ENCODE measurements around the gene CCN2. TPM values are rescaled to one million over a fixed set of nuclear protein-coding genes. Genes with fewer than 3 reads are reported as not detected.

The CCN2 gene
- total RNA-seq: not detected

GRCh38 chr6:131950767-131951575, at the start of gene CCN2:
Gene CCN2, minus strand, starts transcription at chr6:131951372. Its CDS starts 200 bp downstream, at chr6:131951172.
- no peaks in the 10 kb centered on the region for H3K36me3 Mint-ChIP-seq (ENCODE audit: low read depth)
- peak within 1 kb of the TSS; percentile 73 for H3K4me3 Mint-ChIP-seq
- peaks cover 68% of the 10 kb centered on the region for H3K27me3 Mint-ChIP-seq (ENCODE audit: low read depth)
- intact Hi-C loops (cut with micrococcal nuclease): no loop called here
- no peaks in the 10 kb centered on the region for H3K9me3 Mint-ChIP-seq
- DNase-seq: no peak
- peaks cover 8% of the 10 kb centered on the region for H3K4me1 Mint-ChIP-seq (ENCODE audit: low read depth)
- CTCF ChIA-PET: interaction anchor here (1.0 kb wide), 1 partner anchor 36 kb away, joined by 6 read pairs; no protein-coding TSS in a partner anchor
- no peak within 1 kb of the TSS for H3K27ac Mint-ChIP-seq

GRCh38 chr6:132000296-132000695, 49.1 kb upstream of the CCN2 start:
- Mint-ChIP-seq H3K4me1 (ENCODE audit: low read depth) (no peaks in the 10 kb centered on the region), H3K27ac (no peak overlapping the region), H3K27me3 (ENCODE audit: low read depth) (no peaks in the 10 kb centered on the region), H3K9me3 (peaks cover 2% of the 10 kb centered on the region), H3K36me3 (ENCODE audit: low read depth) (no peaks in the 10 kb centered on the region), H3K4me3 (no peak overlapping the region)
- CTCF ChIA-PET: no interaction called here
- DNase-seq: no peak
- intact Hi-C loops (cut with micrococcal nuclease): no loop called here

- DNase-seq: no peak
- no peaks in the 10 kb centered on the region for H3K36me3 Mint-ChIP-seq (ENCODE audit: low read depth)
- peaks cover 2% of the 10 kb centered on the region for H3K9me3 Mint-ChIP-seq
- intact Hi-C loops (cut with micrococcal nuclease): no loop called here
- CTCF ChIA-PET: interaction anchor here (0.7 to 1.2 kb wide), 2 partner anchors 85 to 204 kb away, joined by 3 to 5 read pairs; no protein-coding TSS in a partner anchor
- no peak overlapping the region for H3K4me3 Mint-ChIP-seq
- H3K4me1 Mint-ChIP-seq (ENCODE audit: low read depth): no peaks in the 10 kb centered on the region
- H3K27me3 Mint-ChIP-seq (ENCODE audit: low read depth): no peaks in the 10 kb centered on the region
- no peak overlapping the region for H3K27ac Mint-ChIP-seq
Measured at GRCh38 chr6:131999545-132000146, 48.5 kb upstream of the CCN2 start.

GRCh38 chr6:131998255-131998982, 47.2 kb upstream of the CCN2 start:
- Mint-ChIP-seq H3K4me3 (no peak overlapping the region), H3K27me3 (ENCODE audit: low read depth) (no peaks in the 10 kb centered on the region), H3K4me1 (ENCODE audit: low read depth) (no peaks in the 10 kb centered on the region), H3K27ac (no peak overlapping the region), H3K9me3 (no peaks in the 10 kb centered on the region), H3K36me3 (ENCODE audit: low read depth) (no peaks in the 10 kb centered on the region)
- CTCF ChIA-PET: interaction anchor here (1.2 kb wide), 1 partner anchor 84 kb away, joined by 3 read pairs; no protein-coding TSS in a partner anchor
- DNase-seq: no peak
- intact Hi-C loops (cut with micrococcal nuclease): no loop called here

- no peak overlapping the region for H3K27ac Mint-ChIP-seq
- intact Hi-C loops (cut with micrococcal nuclease): no loop called here
- no peaks in the 10 kb centered on the region for H3K9me3 Mint-ChIP-seq
- H3K4me1 Mint-ChIP-seq (ENCODE audit: low read depth): no peaks in the 10 kb centered on the region
- no peaks in the 10 kb centered on the region for H3K36me3 Mint-ChIP-seq (ENCODE audit: low read depth)
- DNase-seq: no peak
- H3K27me3 Mint-ChIP-seq (ENCODE audit: low read depth): no peaks in the 10 kb centered on the region
- CTCF ChIA-PET: no interaction called here
- no peak overlapping the region for H3K4me3 Mint-ChIP-seq
Measured at GRCh38 chr6:131997429-131998153, 46.4 kb upstream of the CCN2 start.

GRCh38 chr6:131995917-131996316, 44.7 kb upstream of the CCN2 start:
- no peak overlapping the region for H3K4me3 Mint-ChIP-seq
- H3K4me1 Mint-ChIP-seq (ENCODE audit: low read depth): no peaks in the 10 kb centered on the region
- H3K27me3 Mint-ChIP-seq (ENCODE audit: low read depth): no peaks in the 10 kb centered on the region
- no peaks in the 10 kb centered on the region for H3K9me3 Mint-ChIP-seq
- no peak for DNase-seq
- no peaks in the 10 kb centered on the region for H3K36me3 Mint-ChIP-seq (ENCODE audit: low read depth)
- intact Hi-C loops (cut with micrococcal nuclease): no loop called here
- CTCF ChIA-PET: no interaction called here
- H3K27ac Mint-ChIP-seq: no peak overlapping the region

- no peaks in the 10 kb centered on the region for H3K4me1 Mint-ChIP-seq (ENCODE audit: low read depth)
- CTCF ChIA-PET: no interaction called here
- H3K36me3 Mint-ChIP-seq (ENCODE audit: low read depth): no peaks in the 10 kb centered on the region
- no peak overlapping the region for H3K4me3 Mint-ChIP-seq
- peaks cover 4% of the 10 kb centered on the region for H3K27me3 Mint-ChIP-seq (ENCODE audit: low read depth)
- no peaks in the 10 kb centered on the region for H3K9me3 Mint-ChIP-seq
- DNase-seq: no peak
- intact Hi-C loops (cut with micrococcal nuclease): no loop called here
- H3K27ac Mint-ChIP-seq: no peak overlapping the region
Measured at GRCh38 chr6:131992557-131992956, 41.4 kb upstream of the CCN2 start.

- Mint-ChIP-seq H3K9me3 (no peaks in the 10 kb centered on the region), H3K27me3 (ENCODE audit: low read depth) (peaks cover 4% of the 10 kb centered on the region), H3K4me1 (ENCODE audit: low read depth) (no peaks in the 10 kb centered on the region), H3K27ac (no peak overlapping the region), H3K36me3 (ENCODE audit: low read depth) (no peaks in the 10 kb centered on the region), H3K4me3 (no peak overlapping the region)
- CTCF ChIA-PET: no interaction called here
- intact Hi-C loops (cut with micrococcal nuclease): no loop called here
- DNase-seq: no peak
Measured at GRCh38 chr6:131989036-131989435, 37.9 kb upstream of the CCN2 start.

- Mint-ChIP-seq H3K4me1 (ENCODE audit: low read depth) (no peaks in the 10 kb centered on the region), H3K4me3 (no peak overlapping the region), H3K36me3 (ENCODE audit: low read depth) (no peaks in the 10 kb centered on the region), H3K27me3 (ENCODE audit: low read depth) (no peaks in the 10 kb centered on the region), H3K27ac (no peak overlapping the region), H3K9me3 (no peaks in the 10 kb centered on the region)
- CTCF ChIA-PET: no interaction called here
- intact Hi-C loops (cut with micrococcal nuclease): no loop called here
- no peak for DNase-seq
Measured at GRCh38 chr6:131982740-131983259, 31.6 kb upstream of the CCN2 start.

- no peaks in the 10 kb centered on the region for H3K36me3 Mint-ChIP-seq (ENCODE audit: low read depth)
- CTCF ChIA-PET: no interaction called here
- H3K4me1 Mint-ChIP-seq (ENCODE audit: low read depth): no peaks in the 10 kb centered on the region
Measured at GRCh38 chr6:131981624-131981978, 30.4 kb upstream of the CCN2 start.

GRCh38 chr6:131980791-131981623, 29.8 kb upstream of the CCN2 start:
- no peak for DNase-seq
- H3K4me1 Mint-ChIP-seq (ENCODE audit: low read depth): no peaks in the 10 kb centered on the region
- no peaks in the 10 kb centered on the region for H3K9me3 Mint-ChIP-seq
- no peaks in the 10 kb centered on the region for H3K27me3 Mint-ChIP-seq (ENCODE audit: low read depth)
- CTCF ChIA-PET: no interaction called here
- H3K27ac Mint-ChIP-seq: no peak overlapping the region
- no peak overlapping the region for H3K4me3 Mint-ChIP-seq
- intact Hi-C loops (cut with micrococcal nuclease): no loop called here
- no peaks in the 10 kb centered on the region for H3K36me3 Mint-ChIP-seq (ENCODE audit: low read depth)

More at GRCh38 chr6:131981624-131981978, 30.4 kb upstream of the CCN2 start:
- no peaks in the 10 kb centered on the region for H3K9me3 Mint-ChIP-seq
- intact Hi-C loops (cut with micrococcal nuclease): no loop called here
- no peaks in the 10 kb centered on the region for H3K27me3 Mint-ChIP-seq (ENCODE audit: low read depth)
- H3K27ac Mint-ChIP-seq: no peak overlapping the region
- DNase-seq: no peak
- no peak overlapping the region for H3K4me3 Mint-ChIP-seq

All from activated naive CD4-positive, alpha-beta T cell treated with anti-CD3 and anti-CD28 coated beads for 36 hours (primary cell).